Fibroblast of villous mesenchyme (primary cell): ENCODE data around the gene SERPINB12. TPM values are rescaled to one million over a fixed set of nuclear protein-coding genes. Genes with fewer than 3 reads are reported as not detected.

Source experiments
- DNase-seq: peaks from one replicate; pipeline ENCODE4 v3.0.0-alpha.2; 2010; ENCODE audit warnings: low read depth
- H3K4me3 ChIP-seq: 2 replicates; pipeline ENCODE4 v1.5.1; 2011; ENCODE audit warnings: low read depth, mild to moderate bottlenecking, low read length
- total RNA-seq: library from RNA; depleted of rRNA; stranded (reverse); fragments of >200 nt; gene quantifications from 2 replicates; pipeline ENCODE4 v1.2.3, GENCODE V29; 2012
- TF ChIP-seq, protein P1 (sequence below): IDR thresholded peaks from 2 replicates; pipeline ENCODE4 v1.5.1; 2012; ENCODE audit warnings: low read depth, mild to moderate bottlenecking, low read length; ENCODE audit not compliant: insufficient read depth

The SERPINB12 gene
- total RNA-seq, 1 donor: not detected

DNA sequence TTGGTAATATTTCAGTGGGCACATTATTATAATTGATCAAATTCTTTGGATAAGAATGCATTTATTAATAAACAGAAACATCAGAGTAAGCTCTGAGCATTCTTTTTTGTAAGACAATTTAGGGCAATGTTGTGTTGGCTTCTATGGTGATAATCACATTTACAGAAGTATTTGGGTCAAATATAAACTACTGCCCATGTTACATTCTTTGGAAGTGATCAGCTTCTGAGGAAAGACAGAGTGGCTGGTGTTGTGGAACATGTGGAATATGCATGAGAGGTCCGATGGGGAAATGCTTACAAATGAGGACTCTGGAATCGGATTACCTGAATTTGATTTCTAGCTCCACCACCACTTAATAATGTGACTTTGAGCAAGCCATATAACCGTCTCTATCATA is 64.4 kb downstream of the SERPINB12 start:
- TF ChIP-seq, protein P1, sequence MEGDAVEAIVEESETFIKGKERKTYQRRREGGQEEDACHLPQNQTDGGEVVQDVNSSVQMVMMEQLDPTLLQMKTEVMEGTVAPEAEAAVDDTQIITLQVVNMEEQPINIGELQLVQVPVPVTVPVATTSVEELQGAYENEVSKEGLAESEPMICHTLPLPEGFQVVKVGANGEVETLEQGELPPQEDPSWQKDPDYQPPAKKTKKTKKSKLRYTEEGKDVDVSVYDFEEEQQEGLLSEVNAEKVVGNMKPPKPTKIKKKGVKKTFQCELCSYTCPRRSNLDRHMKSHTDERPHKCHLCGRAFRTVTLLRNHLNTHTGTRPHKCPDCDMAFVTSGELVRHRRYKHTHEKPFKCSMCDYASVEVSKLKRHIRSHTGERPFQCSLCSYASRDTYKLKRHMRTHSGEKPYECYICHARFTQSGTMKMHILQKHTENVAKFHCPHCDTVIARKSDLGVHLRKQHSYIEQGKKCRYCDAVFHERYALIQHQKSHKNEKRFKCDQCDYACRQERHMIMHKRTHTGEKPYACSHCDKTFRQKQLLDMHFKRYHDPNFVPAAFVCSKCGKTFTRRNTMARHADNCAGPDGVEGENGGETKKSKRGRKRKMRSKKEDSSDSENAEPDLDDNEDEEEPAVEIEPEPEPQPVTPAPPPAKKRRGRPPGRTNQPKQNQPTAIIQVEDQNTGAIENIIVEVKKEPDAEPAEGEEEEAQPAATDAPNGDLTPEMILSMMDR: no peak
- DNase-seq: no peak
- no peak overlapping the region for H3K4me3 ChIP-seq

GRCh38 chr18:63613420-63613819 is 71.3 kb downstream of the SERPINB12 start:
- DNase-seq: no peak
- TF ChIP-seq, protein P1: no peak
- H3K4me3 ChIP-seq: no peak overlapping the region

- H3K4me3 ChIP-seq: no peak overlapping the region
- no peak for DNase-seq
- TF ChIP-seq, protein P1: no peak
Observed at GRCh38 chr18:63617049-63617914, 75.1 kb downstream of the SERPINB12 start.

GRCh38 chr18:63617915-63618234 is 75.7 kb downstream of the SERPINB12 start:
- TF ChIP-seq, protein P1: no peak
- no peak for DNase-seq
- H3K4me3 ChIP-seq: no peak overlapping the region

Other genes starting within 250 kb of the SERPINB12 start
- gene BCL2, start 222.6 kb upstream of the SERPINB12 start, total RNA-seq: 0.64 and 0.86 TPM in 2 replicates
- 26.8 and 31.2 TPM in 2 replicates for gene KDSR, start 175.2 kb upstream of the SERPINB12 start, total RNA-seq
- 32.2 and 47.5 TPM in 2 replicates for gene VPS4B, start 119.9 kb upstream of the SERPINB12 start, total RNA-seq
- gene SERPINB5, start 65.4 kb upstream of the SERPINB12 start, total RNA-seq: not detected in 2 replicates
- not detected in 2 replicates for gene SERPINB13, start 45.0 kb downstream of the SERPINB12 start, total RNA-seq
- gene SERPINB4, start 101.9 kb downstream of the SERPINB12 start, total RNA-seq: not detected in 2 replicates
- gene SERPINB3, start 119.5 kb downstream of the SERPINB12 start, total RNA-seq: not detected in 2 replicates
- not detected in 2 replicates for gene SERPINB11, start 160.6 kb downstream of the SERPINB12 start, total RNA-seq
- gene SERPINB7, start 233.0 kb downstream of the SERPINB12 start, total RNA-seq: 6.1 and 13.0 TPM in 2 replicates